Fibroblast of lung (primary cell): ENCODE measurements around the gene ELL3. TPM values are rescaled to one million over a fixed set of nuclear protein-coding genes. Genes with fewer than 3 reads are reported as not detected.

Source experiments
- DNase-seq, 2 donors: peaks; one replicate each; pipeline versions ENCODE4 v3.0.0 to v3.0.0-alpha.2; 2010; ENCODE audit warnings: low read depth in 2 of 2
- H2AFZ ChIP-seq: 2 replicates; pipeline ENCODE4 v1.5.1; 2012; ENCODE audit warnings: low read length, control low read depth, inconsistent platforms
- H3K27ac ChIP-seq: 2 replicates; pipeline ENCODE4 v1.5.1; 2011; ENCODE audit warnings: low read length, control low read depth; ENCODE audit not compliant: insufficient read depth
- H3K27me3 ChIP-seq: 2 replicates; pipeline ENCODE4 v1.5.1; 2011; ENCODE audit warnings: mild to moderate bottlenecking, low read length; ENCODE audit not compliant: control insufficient read depth, insufficient read depth
- H3K36me3 ChIP-seq: 2 replicates; pipeline ENCODE4 v1.5.1; 2011; ENCODE audit warnings: low read length; ENCODE audit not compliant: control insufficient read depth, insufficient read depth
- H3K4me1 ChIP-seq: 2 replicates; pipeline ENCODE4 v1.5.1; 2011; ENCODE audit warnings: low read length; ENCODE audit not compliant: control insufficient read depth, insufficient read depth; ENCODE audit errors: extremely low read depth
- H3K4me2 ChIP-seq: 2 replicates; pipeline ENCODE4 v1.5.1; 2011; ENCODE audit warnings: low read length, control low read depth; ENCODE audit not compliant: insufficient read depth; ENCODE audit errors: extremely low read depth
- H3K4me3 ChIP-seq, 4 experiments: fragments of 200-600 bp in 1 of 4; sonication (generic) in 1 of 4; replicated peaks in 1 of 4; 2 replicates each; pipeline ENCODE4 v1.5.1; 2011 to 2016; ENCODE audit warnings: low read length in 4 of 4, low read depth in 3 of 4, mild to moderate bottlenecking in 3 of 4, control low read depth in 2 of 4, inconsistent platforms in 1 of 4, mixed read lengths in 1 of 4; ENCODE audit not compliant: insufficient read depth in 1 of 4; ENCODE audit errors: control extremely low read depth in 1 of 4
- H3K79me2 ChIP-seq: 2 replicates; pipeline ENCODE4 v1.5.1; 2012; ENCODE audit warnings: mild to moderate bottlenecking, low read length, inconsistent platforms; ENCODE audit not compliant: control insufficient read depth, insufficient read depth
- H3K9ac ChIP-seq: 2 replicates; pipeline ENCODE4 v1.5.1; 2011; ENCODE audit warnings: mild to moderate bottlenecking, low read length, control low read depth; ENCODE audit not compliant: insufficient read depth
- H3K9me3 ChIP-seq: 2 replicates; pipeline ENCODE4 v1.5.1; 2012; ENCODE audit warnings: low read depth, low read length; ENCODE audit not compliant: control insufficient read depth, insufficient read depth
- H4K20me1 ChIP-seq: 2 replicates; pipeline ENCODE4 v1.5.1; 2011; ENCODE audit warnings: low read length; ENCODE audit not compliant: control insufficient read depth, insufficient read depth; ENCODE audit errors: extremely low read depth
- CTCF ChIP-seq, 2 donors: IDR thresholded peaks in 1 of 2; conservative IDR thresholded peaks in 1 of 2; 1 replicate in 1 of 2; 2 replicates in 1 of 2; pipeline ENCODE4 v1.5.1; 2011 to 2012; ENCODE audit warnings: low read length in 2 of 2, control low read depth in 1 of 2, inconsistent platforms in 1 of 2, low read depth in 1 of 2, mild to moderate bottlenecking in 1 of 2
- EZH2 ChIP-seq: IDR thresholded peaks from 2 replicates; pipeline ENCODE4 v1.5.1; 2012; ENCODE audit warnings: low read length, control low read depth, mild to moderate bottlenecking; ENCODE audit errors: missing control alignments
- polyA plus RNA-seq, 2 donors: library from polyadenylated mRNA; depleted of rRNA in 1 of 2; stranded (reverse) in 1 of 2; unstranded in 1 of 2; fragments of >200 nt; gene quantifications; 2 replicates each; pipeline ENCODE4 v1.2.1, GENCODE V29; 2011 to 2012; ENCODE audit warnings: missing spikeins in 1 of 2
- total RNA-seq: library from RNA; depleted of rRNA; stranded (reverse); fragments of >200 nt; gene quantifications from 2 replicates; pipeline ENCODE4 v1.2.1, GENCODE V29; 2014

Gene ELL3
- total and polyA plus RNA-seq, 2 donors (not counting 1 experiment from before 2014, with no cell fraction given) = 1.5 to 10.1 TPM

- TF ChIP-seq CTCF (conservative IDR thresholded peaks at IDR 0.05 in 1 of 2, IDR thresholded peaks at IDR 0.05 in 1 of 2; ENCODE audit: low read depth in 1 of 2, low read length in 2 of 2) (no peak), EZH2 (no peak)
- no peak for DNase-seq
- Histone ChIP-seq H3K27ac (no peak overlapping the region), H3K4me1 (no peaks in the 10 kb centered on the region), H3K4me3 (no peak overlapping the region), H3K4me2 (no peak overlapping the region), H3K36me3 (peaks cover 12% of the 10 kb centered on the region), H3K27me3 (no peaks in the 10 kb centered on the region), H3K79me2 (no peaks in the 10 kb centered on the region), H3K9me3 (no peaks in the 10 kb centered on the region), H4K20me1 (no peaks in the 10 kb centered on the region), H2AFZ (no peak overlapping the region), H3K9ac (no peak overlapping the region)
These were observed 5.0 kb downstream of the ELL3 start for GRCh38 chr15:43771816-43772215.

- no peak overlapping the region for H3K9ac ChIP-seq
- peak; percentile 84 to 96 for TF ChIP-seq CTCF (conservative IDR thresholded peaks at IDR 0.05 in 1 of 2, IDR thresholded peaks at IDR 0.05 in 1 of 2; ENCODE audit: low read depth in 1 of 2, low read length in 2 of 2)
- no peak for TF ChIP-seq EZH2
- peak; percentile 57 to 73 for DNase-seq
- H3K4me1 ChIP-seq = no peaks in the 10 kb centered on the region
- H2AFZ ChIP-seq = no peak overlapping the region
- H3K27ac ChIP-seq = no peak overlapping the region
- no peaks in the 10 kb centered on the region for H3K79me2 ChIP-seq
- H3K9me3 ChIP-seq = no peaks in the 10 kb centered on the region
- no peaks in the 10 kb centered on the region for H3K27me3 ChIP-seq
- H3K36me3 ChIP-seq = peaks cover 17% of the 10 kb centered on the region
- no peaks in the 10 kb centered on the region for H4K20me1 ChIP-seq
- no peak overlapping the region for H3K4me2 ChIP-seq
- no peak overlapping the region for H3K4me3 ChIP-seq
These were observed 7.1 kb downstream of the ELL3 start for GRCh38 chr15:43769584-43770228.

- no peaks in the 10 kb centered on the region for H3K9me3 ChIP-seq
- DNase-seq = no peak
- H3K79me2 ChIP-seq = peaks cover 2% of the 10 kb centered on the region
- TF ChIP-seq EZH2 = no peak
- no peak for TF ChIP-seq CTCF (conservative IDR thresholded peaks at IDR 0.05 in 1 of 2, IDR thresholded peaks at IDR 0.05 in 1 of 2; ENCODE audit: low read depth in 1 of 2, low read length in 2 of 2)
- H3K4me3 ChIP-seq = no peak overlapping the region
- peaks cover 2% of the 10 kb centered on the region for H3K4me1 ChIP-seq
- no peak overlapping the region for H3K9ac ChIP-seq
- no peak overlapping the region for H3K27ac ChIP-seq
- peaks cover 12% of the 10 kb centered on the region for H3K36me3 ChIP-seq
- H3K4me2 ChIP-seq = no peak overlapping the region
- no peak overlapping the region for H2AFZ ChIP-seq
- H3K27me3 ChIP-seq = no peaks in the 10 kb centered on the region
- H4K20me1 ChIP-seq = no peaks in the 10 kb centered on the region
These were observed 12.8 kb downstream of the ELL3 start for GRCh38 chr15:43763819-43764446.
